Right kidney (tissue), 9 donors: Measurements from ENCODE around the gene VPS16.

Source experiments
- DNase-seq: peaks from one replicate; pipeline ENCODE4 v3.0.0-alpha.2; 2016
- long read RNA-seq, 8 donors: transcript quantifications; one replicate each; lab custom pipeline, GENCODE V29; 2026

VPS16 gene
- long read RNA-seq, donor 1, transcript VPS16-202 (24 exons, 2,750 nt) = major isoform, 6 of 8 reads
- long read RNA-seq, donor 1, partial matches to known transcripts = 0 of 8 reads
- long read RNA-seq, donor 1, other reads (novel, unspliced or antisense) = 0 of 8 reads
- long read RNA-seq, donor 2, partial matches to known transcripts = 0 of 3 reads
- long read RNA-seq, donor 2, other reads (novel, unspliced or antisense) = 0 of 3 reads
- long read RNA-seq, donor 3, transcript VPS16-202 (24 exons, 2,750 nt) = major isoform, 5 of 7 reads
- long read RNA-seq, donor 3, partial matches to known transcripts = 0 of 7 reads
- long read RNA-seq, donor 3, other reads (novel, unspliced or antisense) = 0 of 7 reads
- long read RNA-seq, donor 4, transcript VPS16-202 (24 exons, 2,750 nt) = major isoform, 5 of 7 reads
- long read RNA-seq, donor 4, partial matches to known transcripts = 0 of 7 reads
- long read RNA-seq, donor 4, other reads (novel, unspliced or antisense) = 0 of 7 reads
- long read RNA-seq, donor 5, partial matches to known transcripts = 0 of 4 reads
- long read RNA-seq, donor 5, other reads (novel, unspliced or antisense) = 0 of 4 reads
- long read RNA-seq, donor 6, transcript VPS16-202 (24 exons, 2,750 nt) = major isoform, 7 of 8 reads
- long read RNA-seq, donor 6, partial matches to known transcripts = 0 of 8 reads
- long read RNA-seq, donor 6, other reads (novel, unspliced or antisense) = 0 of 8 reads
- long read RNA-seq, donor 7, transcript VPS16-202 (24 exons, 2,750 nt) = major isoform, 6 of 12 reads
- long read RNA-seq, donor 7, partial matches to known transcripts = 6 of 12 reads
- long read RNA-seq, donor 7, other reads (novel, unspliced or antisense) = 0 of 12 reads
- long read RNA-seq, donor 8, transcript VPS16-202 (24 exons, 2,750 nt) = major isoform, 7 of 8 reads
- long read RNA-seq, donor 8, partial matches to known transcripts = 0 of 8 reads
- long read RNA-seq, donor 8, other reads (novel, unspliced or antisense) = 0 of 8 reads

- peak; percentile 92 for DNase-seq
Measured at GRCh38 chr20:2840138-2840966, at the start of gene VPS16, which contains the start of gene PCED1A. Gene VPS16 (plus strand): TSS chr20:2840745. CDS start chr20:2840775, 30 bp downstream. Gene PCED1A (minus strand): TSS chr20:2840655. CDS start chr20:2839912, 743 bp downstream.

- no peak for DNase-seq
Measured at GRCh38 chr20:2793471-2793870, 47.1 kb upstream of the VPS16 start.

GRCh38 chr20:2794202-2794748, 46.3 kb upstream of the VPS16 start:
- no peak for DNase-seq

- no peak for DNase-seq
Measured at GRCh38 chr20:2794866-2795447, 45.6 kb upstream of the VPS16 start.

GRCh38 chr20:2795451-2795850, 45.1 kb upstream of the VPS16 start:
- no peak for DNase-seq

- DNase-seq = no peak
Measured at GRCh38 chr20:2796011-2796660, 44.4 kb upstream of the VPS16 start.

GRCh38 chr20:2797136-2797983, 43.2 kb upstream of the VPS16 start:
- no peak for DNase-seq

GRCh38 chr20:2798095-2798805, 42.3 kb upstream of the VPS16 start:
- DNase-seq = no peak

GRCh38 chr20:2798814-2799213, 41.7 kb upstream of the VPS16 start:
- no peak for DNase-seq

- no peak for DNase-seq
Measured at GRCh38 chr20:2799271-2799670, 41.3 kb upstream of the VPS16 start.

- DNase-seq = peak; percentile 80
Measured at GRCh38 chr20:2799688-2800520, 40.6 kb upstream of the VPS16 start.

- DNase-seq = peak; percentile 90
Measured at GRCh38 chr20:2800521-2801285, 39.8 kb upstream of the VPS16 start, which contains the start of gene CPXM1. Gene CPXM1 (minus strand): TSS chr20:2800627. CDS start chr20:2800572, 55 bp downstream.

GRCh38 chr20:2801286-2801728, 39.2 kb upstream of the VPS16 start:
- peak; percentile 47 for DNase-seq

GRCh38 chr20:2804041-2804828, 36.3 kb upstream of the VPS16 start:
- no peak for DNase-seq

GRCh38 chr20:2804852-2805688, 35.5 kb upstream of the VPS16 start:
- peak; percentile 37 for DNase-seq
